Measurements from ENCODE around the gene KHK.

KHK gene

GRCh38 chr2:27082773-27083409, 3.7 kb upstream of the KHK start:
- H3K9me3 ChIP-seq (ENCODE audit: control insufficient read depth, insufficient read depth, low read length), result no peaks in the 10 kb centered on the region
- H3K27me3 ChIP-seq (ENCODE audit: control insufficient read depth, low read length), result no peaks in the 10 kb centered on the region
- no peaks in the 10 kb centered on the region for H4K20me1 ChIP-seq (ENCODE audit: control insufficient read depth, insufficient read depth, low read depth, low read length)
- no peaks in the 10 kb centered on the region; the same call in 1 of the 2 replicates for H3F3A ChIP-seq (ENCODE audit: control insufficient read depth, insufficient read depth)
- peaks cover 49% of the 10 kb centered on the region for H3K4me1 ChIP-seq (ENCODE audit: control insufficient read depth, low read length)
- no peaks in the 10 kb centered on the region for H3K79me2 ChIP-seq (ENCODE audit: control insufficient read depth, low read length)
- H3K9me2 ChIP-seq (replicated peaks; ENCODE audit: control insufficient read depth, low read length), result no peaks in the 10 kb centered on the region
- TF ChIP-seq CTCF (IDR thresholded peaks at IDR 0.05; ENCODE audit: low read depth, low read length, poor library complexity, severe bottlenecking) (no peak), EZH2phosphoT487 (IDR thresholded peaks at IDR 0.05; ENCODE audit: borderline replicate concordance, low read length) (no peak)
- no peak overlapping the region for H3K4me3 ChIP-seq (ENCODE audit: low read length)
- no peak overlapping the region for H3K27ac ChIP-seq (ENCODE audit: low read depth, low read length)
- H3K36me3 ChIP-seq (ENCODE audit: control insufficient read depth, low read length), result no peaks in the 10 kb centered on the region
- no peak overlapping the region for H3K4me2 ChIP-seq (ENCODE audit: low read length)

GRCh38 chr2:27083410-27084296, 2.9 kb upstream of the KHK start:
- Histone ChIP-seq H3K79me2 (ENCODE audit: control insufficient read depth, low read length) (no peaks in the 10 kb centered on the region), H3K27ac (ENCODE audit: low read depth, low read length) (no peak overlapping the region), H3K9me2 (replicated peaks; ENCODE audit: control insufficient read depth, low read length) (no peaks in the 10 kb centered on the region), H3K4me2 (ENCODE audit: low read length) (no peak overlapping the region), H3K4me1 (ENCODE audit: control insufficient read depth, low read length) (peaks cover 42% of the 10 kb centered on the region), H3K27me3 (ENCODE audit: control insufficient read depth, low read length) (no peaks in the 10 kb centered on the region), H4K20me1 (ENCODE audit: control insufficient read depth, insufficient read depth, low read depth, low read length) (no peaks in the 10 kb centered on the region), H3F3A (ENCODE audit: control insufficient read depth, insufficient read depth) (no peaks in the 10 kb centered on the region; the same call in 1 of the 2 replicates), H3K36me3 (ENCODE audit: control insufficient read depth, low read length) (no peaks in the 10 kb centered on the region), H3K9me3 (ENCODE audit: control insufficient read depth, insufficient read depth, low read length) (no peaks in the 10 kb centered on the region), H3K4me3 (ENCODE audit: low read length) (no peak overlapping the region)
- TF ChIP-seq CTCF (IDR thresholded peaks at IDR 0.05; ENCODE audit: low read depth, low read length, poor library complexity, severe bottlenecking) (no peak), EZH2phosphoT487 (IDR thresholded peaks at IDR 0.05; ENCODE audit: borderline replicate concordance, low read length) (no peak)

- no peak overlapping the region for H3K4me3 ChIP-seq (ENCODE audit: low read length)
Measured at GRCh38 chr2:27084297-27085061, 2.1 kb upstream of the KHK start.

More at GRCh38 chr2:27084297-27085061, 2.1 kb upstream of the KHK start:
- H3K27ac ChIP-seq (ENCODE audit: low read depth, low read length), result no peak overlapping the region
- no peaks in the 10 kb centered on the region for H3K36me3 ChIP-seq (ENCODE audit: control insufficient read depth, low read length)
- no peaks in the 10 kb centered on the region for H4K20me1 ChIP-seq (ENCODE audit: control insufficient read depth, insufficient read depth, low read depth, low read length)
- H3F3A ChIP-seq (ENCODE audit: control insufficient read depth, insufficient read depth), result no peaks in the 10 kb centered on the region; the same call in 1 of the 2 replicates
- H3K4me1 ChIP-seq (ENCODE audit: control insufficient read depth, low read length), result peaks cover 42% of the 10 kb centered on the region
- H3K9me2 ChIP-seq (replicated peaks; ENCODE audit: control insufficient read depth, low read length), result no peaks in the 10 kb centered on the region
- no peaks in the 10 kb centered on the region for H3K79me2 ChIP-seq (ENCODE audit: control insufficient read depth, low read length)
- no peaks in the 10 kb centered on the region for H3K9me3 ChIP-seq (ENCODE audit: control insufficient read depth, insufficient read depth, low read length)
- H3K4me2 ChIP-seq (ENCODE audit: low read length), result no peak overlapping the region
- TF ChIP-seq CTCF (IDR thresholded peaks at IDR 0.05; ENCODE audit: low read depth, low read length, poor library complexity, severe bottlenecking), result no peak
- no peak for TF ChIP-seq EZH2phosphoT487 (IDR thresholded peaks at IDR 0.05; ENCODE audit: borderline replicate concordance, low read length)
- H3K27me3 ChIP-seq (ENCODE audit: control insufficient read depth, low read length), result no peaks in the 10 kb centered on the region

Measured in DOHH2 (cell line).